GM10266 (cell line): ENCODE data around the gene TNPO3.
A peak's percentile ranks its signal among the peaks of the same experiment; 100 is the strongest.
"Not testable (repeated sequence)": the region's sequence is repeated elsewhere in the genome, so short reads cannot be mapped to it uniquely, and the experiment has no call there.

Experiments
- DNase-seq: peaks from one replicate; pipeline ENCODE4 v3.0.0; 2012; ENCODE audit errors: extremely low spot score
- CTCF ChIP-seq: IDR thresholded peaks from 2 replicates; pipeline ENCODE4 v1.5.1; 2012; ENCODE audit warnings: mild to moderate bottlenecking, low read depth; ENCODE audit not compliant: control insufficient read depth, insufficient read depth; ENCODE audit errors: missing control alignments

The TNPO3 gene

GRCh38 chr7:128917122-128917521 is 137.8 kb downstream of the TNPO3 start:
- DNase-seq, result no peak
- no peak for TF ChIP-seq CTCF

GRCh38 chr7:128916643-128916915 is 138.3 kb downstream of the TNPO3 start:
- no peak for TF ChIP-seq CTCF

GRCh38 chr7:128915841-128916642 is 138.9 kb downstream of the TNPO3 start:
- DNase-seq, result no peak
- TF ChIP-seq CTCF, result no peak

More at GRCh38 chr7:128916643-128916915, 138.3 kb downstream of the TNPO3 start:
- no peak for DNase-seq

- no peak for DNase-seq
- TF ChIP-seq CTCF, result no peak
These were observed 139.6 kb downstream of the TNPO3 start for GRCh38 chr7:128915271-128915819.

GRCh38 chr7:128914566-128915151 is 140.3 kb downstream of the TNPO3 start:
- peak; percentile 24 for TF ChIP-seq CTCF

GRCh38 chr7:128913870-128914565 is 140.9 kb downstream of the TNPO3 start:
- no peak for TF ChIP-seq CTCF
- no peak for DNase-seq

More at GRCh38 chr7:128914566-128915151, 140.3 kb downstream of the TNPO3 start:
- DNase-seq, result peak; percentile 87

- not testable (repeated sequence) for DNase-seq
These were observed 142.0 kb downstream of the TNPO3 start for GRCh38 chr7:128912709-128913495.
